NB4 (cell line): Measurements from ENCODE around the gene RFTN1.

Source experiments
- DNase-seq: peaks from one replicate; pipeline ENCODE4 v3.0.0; 2010; ENCODE audit warnings: low read depth
- H3K4me3 ChIP-seq: one replicate; pipeline ENCODE4 v1.5.1; 2011; ENCODE audit warnings: mild to moderate bottlenecking, low read depth, low read length, moderate library complexity
- CTCF ChIP-seq: IDR thresholded peaks from one replicate; pipeline ENCODE4 v1.5.1; 2012; ENCODE audit warnings: low read depth, low read length
- MAX ChIP-seq: IDR thresholded peaks from 2 replicates; pipeline ENCODE4 v1.6.1; 2011; ENCODE audit warnings: low read depth, low read length
- MYC ChIP-seq: IDR thresholded peaks from 2 replicates; pipeline ENCODE4 v1.6.1; 2011; ENCODE audit warnings: low read depth, low read length
- POLR2A ChIP-seq: IDR thresholded peaks from 2 replicates; pipeline ENCODE4 v1.6.1; 2011; ENCODE audit warnings: mild to moderate bottlenecking; ENCODE audit not compliant: insufficient read length; ENCODE audit errors: extremely low read depth

RFTN1 gene

GRCh38 chr3:16277471-16277870, 236.0 kb downstream of the RFTN1 start:
- no peak overlapping the region for H3K4me3 ChIP-seq
- DNase-seq: no peak
- TF ChIP-seq POLR2A (no peak), CTCF (no peak), MAX (no peak), MYC (no peak)

GRCh38 chr3:16273867-16274266, 239.6 kb downstream of the RFTN1 start:
- no peak for TF ChIP-seq CTCF
- no peak for TF ChIP-seq MAX
- no peak for TF ChIP-seq POLR2A
- no peak for TF ChIP-seq MYC
- H3K4me3 ChIP-seq: no peak overlapping the region
- DNase-seq: no peak

- DNase-seq: no peak
- H3K4me3 ChIP-seq: no peak overlapping the region
- TF ChIP-seq MAX: no peak
- no peak for TF ChIP-seq MYC
- no peak for TF ChIP-seq POLR2A
- TF ChIP-seq CTCF: no peak
Observed at GRCh38 chr3:16272588-16272987, 240.9 kb downstream of the RFTN1 start.

- H3K4me3 ChIP-seq: no peak overlapping the region
- no peak for DNase-seq
- TF ChIP-seq CTCF (no peak), POLR2A (no peak), MAX (no peak), MYC (no peak)
Observed at GRCh38 chr3:16270855-16271254, 242.6 kb downstream of the RFTN1 start.

- no peak for DNase-seq
- TF ChIP-seq POLR2A: no peak
- TF ChIP-seq MAX: no peak
- no peak for TF ChIP-seq MYC
- TF ChIP-seq CTCF: no peak
- peak overlapping the region; percentile 100 for H3K4me3 ChIP-seq
Observed at GRCh38 chr3:16266714-16267113, 246.8 kb downstream of the RFTN1 start.
